Measurements from ENCODE around the gene CD164L2.

CD164L2 gene

GRCh38 chr1:27399251-27400025 lies 16.3 kb upstream of the CD164L2 start:
- no peak for TF ChIP-seq POLR2A (IDR thresholded peaks at IDR 0.05; ENCODE audit: low read depth, low read length)
- no peak for FAIRE-seq
- no peak for DNase-seq (ENCODE audit: insufficient read length, low spot score)

GRCh38 chr1:27398405-27399149 lies 15.4 kb upstream of the CD164L2 start:
- TF ChIP-seq POLR2A (IDR thresholded peaks at IDR 0.05; ENCODE audit: low read depth, low read length), result no peak
- DNase-seq (ENCODE audit: insufficient read length, low spot score), result no peak
- FAIRE-seq, result no peak

- TF ChIP-seq POLR2A (IDR thresholded peaks at IDR 0.05; ENCODE audit: low read depth, low read length), result no peak
Observed at GRCh38 chr1:27397749-27398148, 14.6 kb upstream of the CD164L2 start.

GRCh38 chr1:27397110-27397509 lies 14.0 kb upstream of the CD164L2 start:
- DNase-seq (ENCODE audit: insufficient read length, low spot score), result no peak
- no peak for TF ChIP-seq POLR2A (IDR thresholded peaks at IDR 0.05; ENCODE audit: low read depth, low read length)
- no peak for FAIRE-seq

More at GRCh38 chr1:27397749-27398148, 14.6 kb upstream of the CD164L2 start:
- DNase-seq (ENCODE audit: insufficient read length, low spot score) (no peak), FAIRE-seq (no peak)

GRCh38 chr1:27395441-27396195 lies 12.5 kb upstream of the CD164L2 start:
- TF ChIP-seq POLR2A (IDR thresholded peaks at IDR 0.05; ENCODE audit: low read depth, low read length), result no peak
- FAIRE-seq (no peak), DNase-seq (ENCODE audit: insufficient read length, low spot score) (peak; percentile 63)

- no peak for TF ChIP-seq POLR2A (IDR thresholded peaks at IDR 0.05; ENCODE audit: low read depth, low read length)
- FAIRE-seq, result no peak
- no peak for DNase-seq (ENCODE audit: insufficient read length, low spot score)
Observed at GRCh38 chr1:27394925-27395324, 11.8 kb upstream of the CD164L2 start.

- no peak for TF ChIP-seq POLR2A (IDR thresholded peaks at IDR 0.05; ENCODE audit: low read depth, low read length)
- DNase-seq (ENCODE audit: insufficient read length, low spot score) (no peak), FAIRE-seq (no peak)
Observed at GRCh38 chr1:27394282-27394658, 11.1 kb upstream of the CD164L2 start.

GRCh38 chr1:27393641-27394281 lies 10.6 kb upstream of the CD164L2 start:
- no peak for DNase-seq (ENCODE audit: insufficient read length, low spot score)
- TF ChIP-seq POLR2A (IDR thresholded peaks at IDR 0.05; ENCODE audit: low read depth, low read length), result no peak
- no peak for FAIRE-seq

GRCh38 chr1:27392778-27393635 lies 9.9 kb upstream of the CD164L2 start:
- FAIRE-seq (no peak), DNase-seq (ENCODE audit: insufficient read length, low spot score) (no peak)
- no peak for TF ChIP-seq POLR2A (IDR thresholded peaks at IDR 0.05; ENCODE audit: low read depth, low read length)

- 0 out of 2 replicates have a peak, but pooled peaks have one; percentile 16 for TF ChIP-seq POLR2A (IDR thresholded peaks at IDR 0.05; ENCODE audit: low read depth, low read length)
- FAIRE-seq (no peak), DNase-seq (ENCODE audit: insufficient read length, low spot score) (peak; percentile 87)
Observed at GRCh38 chr1:27392096-27392777, 9.1 kb upstream of the CD164L2 start, which contains the start of gene GPR3. GPR3 (plus strand) TSS chr1:27392622; CDS start chr1:27393799, 1,177 bp downstream.

- FAIRE-seq (no peak), DNase-seq (ENCODE audit: insufficient read length, low spot score) (peak; percentile 43)
- TF ChIP-seq POLR2A (IDR thresholded peaks at IDR 0.05; ENCODE audit: low read depth, low read length), result no peak
Observed at GRCh38 chr1:27391511-27392095, 8.5 kb upstream of the CD164L2 start.
